ENCODE measurements around the gene ITGA5. TPM values are rescaled to one million over a fixed set of nuclear protein-coding genes. Genes with fewer than 3 reads are reported as not detected.

ITGA5 gene
- total RNA-seq, 1 experiment from 2014 or later, result 8.0 TPM

DNA sequence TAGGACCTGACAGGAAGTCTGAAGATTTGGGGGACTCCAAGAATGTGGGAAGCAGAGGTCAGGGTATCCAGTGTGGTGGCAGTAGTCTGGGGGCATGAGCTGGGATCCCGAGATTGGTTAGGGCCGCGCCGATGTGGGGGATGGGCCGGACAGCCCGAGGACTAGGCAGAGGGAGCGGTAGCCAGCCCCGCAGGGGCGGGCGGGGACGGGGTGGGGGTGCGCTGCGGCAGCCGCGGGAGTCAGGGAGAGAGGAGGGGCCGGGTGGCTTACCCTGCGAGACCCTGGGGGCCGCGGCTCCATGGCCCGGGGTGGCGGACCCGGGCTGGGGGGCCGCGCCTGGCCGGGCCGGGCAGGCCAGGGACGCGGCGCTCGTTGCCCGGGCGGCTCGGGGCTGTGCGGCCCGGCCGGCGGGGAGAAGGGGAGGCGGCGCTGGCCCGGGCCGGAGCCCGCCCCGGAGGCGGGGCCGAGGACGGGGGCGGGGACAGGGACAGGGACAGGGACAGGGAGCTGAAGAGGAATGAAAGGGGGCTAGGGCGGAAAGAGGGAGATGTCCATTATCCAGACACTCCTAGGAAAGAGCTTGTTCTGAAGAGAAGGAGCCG, 40.2 kb downstream of the ITGA5 start:
- peak overlapping the region; percentile 73 for H3K4me3 Mint-ChIP-seq (ENCODE audit: low read depth, unreplicated experiment)
- no peaks in the 10 kb centered on the region for H3K27me3 Mint-ChIP-seq (ENCODE audit: unreplicated experiment)
- peak overlapping the region; percentile 65 for H3K27ac Mint-ChIP-seq (ENCODE audit: unreplicated experiment)
- BruUV-seq (replicated peaks), result no TSS peak
- peak; percentile 83 for DNase-seq
- TF ChIP-seq, protein P1, sequence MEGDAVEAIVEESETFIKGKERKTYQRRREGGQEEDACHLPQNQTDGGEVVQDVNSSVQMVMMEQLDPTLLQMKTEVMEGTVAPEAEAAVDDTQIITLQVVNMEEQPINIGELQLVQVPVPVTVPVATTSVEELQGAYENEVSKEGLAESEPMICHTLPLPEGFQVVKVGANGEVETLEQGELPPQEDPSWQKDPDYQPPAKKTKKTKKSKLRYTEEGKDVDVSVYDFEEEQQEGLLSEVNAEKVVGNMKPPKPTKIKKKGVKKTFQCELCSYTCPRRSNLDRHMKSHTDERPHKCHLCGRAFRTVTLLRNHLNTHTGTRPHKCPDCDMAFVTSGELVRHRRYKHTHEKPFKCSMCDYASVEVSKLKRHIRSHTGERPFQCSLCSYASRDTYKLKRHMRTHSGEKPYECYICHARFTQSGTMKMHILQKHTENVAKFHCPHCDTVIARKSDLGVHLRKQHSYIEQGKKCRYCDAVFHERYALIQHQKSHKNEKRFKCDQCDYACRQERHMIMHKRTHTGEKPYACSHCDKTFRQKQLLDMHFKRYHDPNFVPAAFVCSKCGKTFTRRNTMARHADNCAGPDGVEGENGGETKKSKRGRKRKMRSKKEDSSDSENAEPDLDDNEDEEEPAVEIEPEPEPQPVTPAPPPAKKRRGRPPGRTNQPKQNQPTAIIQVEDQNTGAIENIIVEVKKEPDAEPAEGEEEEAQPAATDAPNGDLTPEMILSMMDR (IDR thresholded peaks at IDR 0.05; ENCODE audit: unreplicated experiment), result no peak
- H3K36me3 Mint-ChIP-seq (ENCODE audit: insufficient read depth, unreplicated experiment), result peaks cover 11% of the 10 kb centered on the region
- H3K9me3 Mint-ChIP-seq (ENCODE audit: low read depth, unreplicated experiment), result no peaks in the 10 kb centered on the region
- CTCF ChIA-PET, result interaction anchor here (0.6 to 3.6 kb wide), 13 partner anchors 8 to 383 kb away, joined by 3 to 34 read pairs (median 6); partner anchors contain the start of genes CBX5, COPZ1 and HNRNPA1
- peaks cover 32% of the 10 kb centered on the region for H3K4me1 Mint-ChIP-seq (ENCODE audit: low read depth, unreplicated experiment)
- intact Hi-C loops (cut with micrococcal nuclease; ENCODE audit: unreplicated experiment), result loop anchor here (1.0 kb wide), 1 partner anchor 9 kb away; no protein-coding TSS in a partner anchor

DNA sequence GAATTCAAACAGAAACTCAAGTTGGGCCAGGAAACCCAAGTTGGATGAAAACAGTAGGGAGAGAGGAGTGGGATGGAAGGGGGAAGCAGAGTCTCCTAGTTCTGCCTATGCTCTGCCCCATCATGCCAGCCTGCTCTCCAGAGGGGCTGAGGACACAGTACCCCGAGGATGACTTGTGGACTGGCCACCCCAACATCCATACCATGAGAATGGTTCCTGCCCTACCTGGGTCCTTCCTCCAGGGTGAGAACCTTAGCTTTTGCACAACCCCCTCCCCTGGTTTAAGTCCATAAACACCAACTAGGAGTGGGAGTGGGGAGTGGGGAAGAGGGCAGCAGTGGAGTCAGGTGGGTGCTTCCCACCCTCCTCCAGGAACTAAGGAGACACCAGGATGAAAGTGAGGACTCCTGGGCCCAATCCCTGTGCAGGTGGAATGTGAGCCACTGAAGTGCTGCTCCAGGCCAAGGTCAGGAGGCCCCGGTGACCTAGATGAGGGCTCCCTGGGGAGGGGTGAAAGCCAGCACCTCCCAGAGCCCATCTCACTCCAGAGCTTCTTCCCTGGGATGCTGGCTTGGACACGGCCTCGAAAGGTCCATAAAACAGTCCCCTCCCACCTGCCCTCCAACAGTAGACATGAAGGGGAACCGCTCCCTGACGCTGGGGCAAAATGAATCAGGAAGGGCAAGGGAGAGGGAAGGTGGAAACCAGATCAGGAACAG, 41.1 kb downstream of the ITGA5 start:
- TF ChIP-seq, protein P1 (IDR thresholded peaks at IDR 0.05; ENCODE audit: unreplicated experiment), result no peak
- intact Hi-C loops (cut with micrococcal nuclease; ENCODE audit: unreplicated experiment), result no loop called here
- no peaks in the 10 kb centered on the region for H3K9me3 Mint-ChIP-seq (ENCODE audit: low read depth, unreplicated experiment)
- peaks cover 19% of the 10 kb centered on the region for H3K36me3 Mint-ChIP-seq (ENCODE audit: insufficient read depth, unreplicated experiment)
- H3K27me3 Mint-ChIP-seq (ENCODE audit: unreplicated experiment), result no peaks in the 10 kb centered on the region
- DNase-seq, result no peak
- BruUV-seq (replicated peaks), result no TSS peak
- peak overlapping the region; percentile 65 for H3K27ac Mint-ChIP-seq (ENCODE audit: unreplicated experiment)
- peaks cover 42% of the 10 kb centered on the region for H3K4me1 Mint-ChIP-seq (ENCODE audit: low read depth, unreplicated experiment)
- peak overlapping the region; percentile 73 for H3K4me3 Mint-ChIP-seq (ENCODE audit: low read depth, unreplicated experiment)
- CTCF ChIA-PET, result interaction anchor here (1.5 to 3.6 kb wide), 2 partner anchors 21 to 126 kb away, joined by 8 to 14 read pairs; no protein-coding TSS in a partner anchor

DNA sequence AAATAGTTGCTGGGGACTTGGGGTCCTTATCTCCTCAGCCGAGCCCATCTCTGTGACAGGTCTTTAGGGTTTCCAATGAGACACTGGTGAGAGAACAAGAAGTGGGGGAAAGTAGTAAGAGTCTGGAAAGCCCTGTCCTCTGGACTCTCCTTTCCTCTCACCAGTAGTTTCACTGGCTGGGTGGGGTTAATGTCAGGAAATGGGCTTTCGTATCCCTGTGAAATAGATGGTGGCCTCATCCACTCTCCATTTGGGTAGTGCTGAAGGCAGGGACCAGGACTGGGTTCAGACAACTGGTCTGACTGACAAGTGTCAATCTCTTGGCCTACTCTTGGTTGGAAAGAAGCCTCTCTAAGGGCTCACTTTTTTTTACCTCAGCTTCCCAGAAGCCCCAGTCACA, 42.1 kb downstream of the ITGA5 start:
- Mint-ChIP-seq H3K27ac (ENCODE audit: unreplicated experiment) (no peak overlapping the region), H3K36me3 (ENCODE audit: insufficient read depth, unreplicated experiment) (peaks cover 19% of the 10 kb centered on the region), H3K4me3 (ENCODE audit: low read depth, unreplicated experiment) (no peak overlapping the region), H3K4me1 (ENCODE audit: low read depth, unreplicated experiment) (peaks cover 51% of the 10 kb centered on the region), H3K9me3 (ENCODE audit: low read depth, unreplicated experiment) (no peaks in the 10 kb centered on the region), H3K27me3 (ENCODE audit: unreplicated experiment) (no peaks in the 10 kb centered on the region)
- intact Hi-C loops (cut with micrococcal nuclease; ENCODE audit: unreplicated experiment), result no loop called here
- TF ChIP-seq, protein P1 (IDR thresholded peaks at IDR 0.05; ENCODE audit: unreplicated experiment), result no peak
- CTCF ChIA-PET, result interaction anchor here (0.6 kb wide), 1 partner anchor 122 kb away, joined by 3 read pairs; no protein-coding TSS in a partner anchor
- no peak for DNase-seq
- BruUV-seq (replicated peaks), result TSS peak; percentile 3

DNA sequence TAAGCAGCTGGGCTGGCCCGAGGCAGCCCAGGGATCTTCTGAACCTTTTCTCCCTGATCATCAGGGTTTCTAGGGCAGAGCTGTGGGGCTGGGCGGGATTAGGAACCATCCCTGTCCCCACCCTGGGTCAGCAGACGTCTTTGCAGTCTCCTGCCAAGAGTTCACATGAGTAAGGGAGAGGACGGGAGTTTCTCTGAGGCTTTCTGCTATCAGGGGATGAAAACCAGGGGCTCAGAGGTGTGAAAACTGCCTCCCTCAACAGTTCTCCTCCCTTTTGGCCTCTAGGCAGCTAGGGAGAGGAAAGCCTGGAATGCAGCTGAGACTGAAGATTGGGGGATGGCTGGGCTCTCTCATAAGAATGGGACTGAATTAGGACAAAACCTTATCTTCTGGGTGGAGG, 42.5 kb downstream of the ITGA5 start:
- DNase-seq, result no peak
- no TSS peak for BruUV-seq (replicated peaks)
- intact Hi-C loops (cut with micrococcal nuclease; ENCODE audit: unreplicated experiment), result no loop called here
- TF ChIP-seq, protein P1 (IDR thresholded peaks at IDR 0.05; ENCODE audit: unreplicated experiment), result no peak
- no peak overlapping the region for H3K27ac Mint-ChIP-seq (ENCODE audit: unreplicated experiment)
- no peak overlapping the region for H3K4me3 Mint-ChIP-seq (ENCODE audit: low read depth, unreplicated experiment)
- no peaks in the 10 kb centered on the region for H3K9me3 Mint-ChIP-seq (ENCODE audit: low read depth, unreplicated experiment)
- CTCF ChIA-PET, result interaction anchor here (0.6 kb wide), 1 partner anchor 122 kb away, joined by 3 read pairs; no protein-coding TSS in a partner anchor
- H3K36me3 Mint-ChIP-seq (ENCODE audit: insufficient read depth, unreplicated experiment), result peaks cover 19% of the 10 kb centered on the region
- H3K4me1 Mint-ChIP-seq (ENCODE audit: low read depth, unreplicated experiment), result peaks cover 56% of the 10 kb centered on the region
- no peaks in the 10 kb centered on the region for H3K27me3 Mint-ChIP-seq (ENCODE audit: unreplicated experiment)
